Amniotic stem cell (primary cell): ENCODE results near the gene TRIM26.

Experiments
- DNase-seq: peaks from one replicate; lab custom pipeline; 2025; lab: John Stamatoyannopoulos, UW

TRIM26 gene

DNA sequence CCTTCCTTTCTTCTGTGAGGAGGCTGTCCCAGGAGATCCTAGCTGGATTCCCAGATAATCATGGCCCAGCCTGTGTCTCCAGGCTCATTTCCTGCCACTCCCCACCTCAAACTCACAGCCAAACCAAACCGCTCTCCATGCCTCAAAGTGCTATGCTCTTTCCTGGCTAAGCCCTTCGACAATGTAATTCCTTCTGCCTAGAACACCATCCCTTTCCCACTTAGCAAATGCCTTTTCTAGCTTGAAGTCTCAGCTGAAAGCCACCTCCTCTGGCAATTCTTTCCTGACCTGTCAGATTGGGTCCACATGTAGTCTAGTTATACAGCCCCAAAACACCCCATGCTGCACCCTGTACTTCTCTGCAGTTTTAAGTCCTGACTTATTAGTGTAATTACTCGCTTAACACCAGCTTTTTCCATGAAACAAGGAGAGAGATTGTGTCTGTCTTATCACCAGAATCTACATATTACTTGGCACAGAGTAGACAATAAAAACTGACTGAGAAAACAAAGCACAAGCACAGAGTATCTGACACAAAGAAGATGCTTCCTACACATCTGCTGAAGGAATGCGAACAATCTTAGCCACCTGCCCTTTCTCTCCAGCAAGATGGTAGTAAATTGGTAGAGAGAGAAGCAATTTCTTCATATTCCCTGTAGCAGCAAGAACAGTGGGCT is 5.4 kb downstream of the TRIM26 start:
- no peak for DNase-seq

DNA sequence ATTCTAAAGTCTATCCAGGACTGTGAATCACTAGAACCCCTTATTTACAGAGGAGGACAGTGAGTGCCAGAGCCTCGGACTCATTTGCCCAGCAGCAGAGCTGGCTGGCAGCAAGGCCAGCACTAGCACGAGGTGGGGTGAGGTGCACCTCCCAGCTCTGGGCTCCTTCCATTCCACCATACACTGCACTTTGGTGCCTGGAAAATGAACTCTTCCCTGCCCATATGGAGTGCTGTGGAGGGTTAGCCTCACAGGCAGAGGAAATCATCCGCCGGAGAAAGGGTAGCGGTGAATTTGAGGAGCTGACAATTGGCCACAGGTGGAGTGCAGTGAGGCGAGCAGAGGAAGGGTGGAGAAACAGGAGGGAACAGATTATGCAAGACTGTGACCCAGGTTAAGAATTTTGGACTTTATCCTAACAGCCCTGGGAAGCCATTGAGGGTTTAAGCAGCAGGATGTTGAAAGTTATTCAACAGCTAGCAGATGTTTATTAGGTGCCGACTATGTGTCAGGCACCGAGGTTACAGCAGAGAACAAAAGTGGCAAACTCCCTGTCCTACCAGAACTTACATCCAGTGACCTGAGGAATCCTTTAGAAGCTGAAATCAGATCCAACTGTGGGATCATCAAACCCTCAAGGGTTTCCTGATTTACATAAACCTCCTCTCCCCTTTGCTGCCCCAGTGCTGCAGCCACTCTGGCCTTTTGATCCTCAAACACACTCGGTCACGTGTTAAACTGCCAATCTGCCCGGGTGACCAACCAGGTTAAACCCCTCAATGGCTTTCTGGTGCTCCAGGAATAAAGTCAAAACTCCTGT is 6.2 kb downstream of the TRIM26 start:
- no peak for DNase-seq

DNA sequence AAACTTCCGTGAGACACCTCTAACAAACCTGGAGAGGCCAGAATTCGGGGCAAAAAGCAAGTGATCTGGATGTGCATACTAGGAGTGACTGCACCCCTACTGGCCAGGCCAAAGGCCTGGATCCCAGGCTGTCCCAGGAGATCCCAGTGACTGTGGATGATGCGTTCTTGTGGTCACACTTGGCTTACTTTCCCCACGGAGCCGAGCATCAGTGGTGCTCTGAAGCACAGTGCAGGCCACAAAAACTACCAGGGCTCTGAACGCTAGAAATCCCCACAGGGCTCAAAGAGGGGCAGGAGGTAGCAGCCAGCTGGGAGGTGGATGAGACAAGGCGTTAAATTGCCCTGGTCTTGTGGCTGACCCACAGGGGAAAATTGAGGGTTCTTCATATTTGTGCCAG is 7.1 kb downstream of the TRIM26 start:
- DNase-seq = no peak

DNA sequence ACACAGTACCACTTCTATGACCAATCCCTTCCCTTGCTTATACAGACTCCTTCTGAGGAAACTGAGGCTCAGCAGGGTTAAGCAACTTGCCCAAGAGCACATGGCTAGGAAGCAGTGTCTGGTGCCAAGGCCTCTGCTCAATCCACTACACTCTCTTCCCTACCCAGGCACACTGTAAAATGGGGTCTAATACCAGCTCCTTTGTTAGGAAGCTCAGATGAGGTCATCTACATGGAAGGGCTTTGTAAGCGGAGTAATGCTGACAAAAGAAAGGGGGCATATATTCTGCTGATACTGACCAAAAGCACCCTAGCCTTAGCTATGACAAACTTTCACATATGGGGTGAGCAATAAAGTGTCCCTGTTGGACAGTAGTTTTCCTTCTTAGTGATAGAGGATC is 9.1 kb downstream of the TRIM26 start:
- DNase-seq = no peak

- DNase-seq = no peak
Measured at GRCh38 chr6:30202366-30202765, 10.8 kb downstream of the TRIM26 start.

- DNase-seq = no peak
Measured at GRCh38 chr6:30200551-30201281, 12.5 kb downstream of the TRIM26 start.

DNA sequence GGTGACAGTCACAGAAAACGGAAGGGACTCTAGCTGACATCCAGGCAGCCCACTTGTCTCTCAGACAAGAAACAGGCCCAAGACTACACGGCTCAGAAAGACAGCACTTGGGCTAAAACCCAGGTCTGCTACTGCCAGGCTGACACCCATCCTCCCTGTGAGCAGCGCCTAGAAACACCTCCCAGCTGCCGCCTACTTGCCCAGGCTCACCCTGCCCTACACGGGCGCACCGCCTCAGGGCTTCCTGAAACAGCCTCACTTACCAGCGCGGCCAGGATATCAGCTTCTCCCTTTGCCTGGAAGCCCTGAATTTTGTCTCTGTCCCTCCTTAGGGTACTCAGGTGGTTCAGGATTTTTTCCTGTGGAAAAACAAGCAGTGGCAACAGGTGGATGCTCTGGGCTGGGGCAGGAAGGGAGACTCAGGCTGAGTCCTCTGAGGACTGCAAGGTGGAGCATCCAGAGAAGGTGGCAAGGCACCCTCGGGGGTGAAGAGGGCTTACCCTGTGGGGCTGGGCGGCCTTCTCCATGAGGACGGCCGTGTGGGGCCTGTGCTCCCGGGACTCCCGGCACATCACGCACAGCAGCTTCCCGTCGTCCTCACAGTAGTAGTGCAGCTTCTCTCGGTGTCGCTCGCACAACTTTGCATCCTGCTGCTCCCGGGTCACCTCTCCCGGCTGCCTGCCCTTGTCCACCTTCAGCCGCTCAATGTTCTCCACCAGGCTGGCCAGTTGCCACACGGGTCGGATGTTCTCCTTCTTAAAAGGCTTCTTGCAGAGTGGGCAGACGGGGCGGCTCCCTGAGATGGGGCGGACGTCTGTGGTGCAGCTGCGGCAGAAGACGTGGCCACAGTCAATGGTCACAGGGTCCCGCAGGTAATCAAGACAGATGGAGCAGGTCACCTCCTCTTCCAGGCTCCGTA is 14.8 kb downstream of the TRIM26 start:
- no peak for DNase-seq

DNA sequence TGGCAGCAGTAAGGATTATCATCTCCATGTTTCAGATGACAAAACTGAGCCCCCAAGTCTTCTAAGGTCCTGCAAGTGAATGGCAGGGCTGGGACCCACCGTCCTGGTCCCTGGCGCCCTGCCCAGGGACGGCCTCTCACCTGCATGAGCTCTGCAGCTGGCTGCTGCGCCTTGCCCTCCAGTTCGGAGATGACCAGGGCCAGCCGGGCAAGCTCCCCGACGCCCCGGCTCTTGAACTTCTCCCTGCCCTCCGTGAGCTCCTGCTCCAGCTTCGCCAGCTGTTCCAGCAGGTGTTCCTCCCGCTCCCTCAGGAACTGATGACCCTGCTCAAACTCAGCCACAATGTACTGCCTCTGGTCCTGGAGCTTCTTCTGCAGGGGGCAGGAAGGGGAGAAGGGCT is 16.8 kb downstream of the TRIM26 start:
- no peak for DNase-seq

DNA sequence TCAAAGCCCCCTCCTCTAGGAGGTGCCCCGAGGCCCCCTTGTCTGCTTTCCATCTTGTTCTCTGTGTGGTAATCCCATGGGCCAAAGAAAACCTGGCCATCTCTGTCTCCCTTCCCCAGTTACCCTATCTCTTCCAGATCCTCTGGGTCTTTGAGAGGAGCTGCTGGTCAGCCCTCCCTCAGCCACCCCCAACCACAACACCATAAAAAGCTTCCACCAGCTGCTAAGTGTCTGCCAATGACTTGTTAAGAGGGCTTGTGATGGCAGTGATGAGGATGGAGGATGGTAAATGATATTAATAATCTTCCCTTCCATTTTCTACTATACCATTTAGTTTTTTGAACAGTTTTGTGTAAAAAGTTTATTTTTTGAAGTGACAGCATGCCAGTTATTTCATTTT is 17.3 kb downstream of the TRIM26 start:
- no peak for DNase-seq

DNA sequence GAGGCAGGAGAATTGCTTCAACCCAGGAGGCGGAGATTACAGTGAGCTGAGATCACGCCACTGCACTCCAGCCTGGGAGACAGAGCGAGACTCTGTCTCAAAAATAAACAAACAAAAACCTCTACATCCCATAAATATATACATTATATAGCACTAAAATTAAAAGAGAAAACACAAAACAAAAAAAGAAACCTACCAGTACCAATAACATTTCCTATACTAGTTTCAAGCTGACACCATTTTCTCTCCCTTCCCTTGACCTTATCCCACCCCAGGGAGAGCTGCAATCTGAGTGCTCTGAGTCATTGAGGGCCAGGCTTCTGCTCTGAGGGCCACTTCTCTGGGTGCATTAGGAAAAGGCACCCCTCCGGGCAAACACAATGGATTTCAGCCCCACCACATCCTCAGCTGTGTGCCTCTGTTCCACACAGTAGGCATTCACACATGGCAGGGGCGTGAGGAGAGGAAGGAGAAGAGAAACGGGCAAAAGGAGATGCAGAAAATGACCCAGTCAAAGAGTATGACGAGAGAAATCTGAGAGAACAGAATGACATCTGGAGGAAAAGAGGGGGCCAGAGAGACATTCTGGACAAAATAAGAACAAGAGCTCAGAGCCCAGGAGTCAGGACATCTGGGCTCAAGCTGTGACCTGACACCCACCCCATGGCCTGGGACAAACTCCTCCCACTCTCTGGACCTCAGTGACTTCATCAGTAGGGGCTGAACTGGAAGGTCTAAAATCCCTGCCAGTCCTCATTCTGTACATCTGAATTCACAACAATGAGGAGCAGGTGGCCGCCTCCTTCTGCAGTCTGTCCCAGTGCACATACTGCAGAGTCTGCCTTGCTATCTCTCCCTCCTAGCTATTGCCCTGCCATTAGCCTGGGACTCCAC is 18.2 kb downstream of the TRIM26 start:
- no peak for DNase-seq

DNA sequence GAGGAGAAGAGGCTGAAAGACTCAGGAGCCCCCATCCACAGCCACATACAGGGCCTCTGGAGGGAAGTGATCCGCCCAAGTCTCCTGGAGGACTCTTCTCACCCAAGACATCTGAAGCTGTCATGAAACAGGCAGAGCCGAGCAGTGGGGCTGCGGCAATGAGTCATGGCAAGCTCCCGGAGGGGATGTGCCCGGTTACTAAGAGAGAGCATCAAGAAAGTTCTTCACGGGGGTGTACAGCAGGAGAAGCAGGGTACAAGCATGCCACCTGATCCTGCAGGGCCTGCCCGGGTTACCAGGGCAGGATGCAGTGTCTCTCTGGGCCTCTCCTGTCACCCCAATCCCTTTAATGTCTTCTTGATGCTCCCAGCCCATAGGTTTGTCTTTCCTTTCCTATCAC is 21.1 kb downstream of the TRIM26 start:
- no peak for DNase-seq

DNA sequence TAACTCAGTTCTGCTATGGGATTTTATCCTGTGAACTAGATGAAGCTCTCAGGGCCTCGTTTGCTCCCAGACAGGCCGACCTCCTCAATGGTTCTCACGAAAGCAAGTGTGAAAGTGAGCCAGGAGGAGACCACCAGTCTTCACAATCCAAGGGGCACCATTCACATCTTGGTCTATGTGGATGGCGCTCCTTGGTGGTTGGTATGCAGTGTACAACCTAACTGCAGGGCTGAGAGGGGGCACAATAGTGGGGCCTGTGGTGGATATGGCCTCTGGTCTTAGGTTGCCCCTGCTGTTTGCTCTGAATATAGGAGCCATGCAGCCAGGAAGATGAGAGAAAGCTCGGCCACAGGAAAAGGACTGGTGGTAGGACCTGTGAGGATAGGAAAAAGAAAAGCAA is 24.7 kb downstream of the TRIM26 start:
- DNase-seq = no peak

GRCh38 chr6:30185846-30186484 is 27.2 kb downstream of the TRIM26 start:
- no peak for DNase-seq

DNA sequence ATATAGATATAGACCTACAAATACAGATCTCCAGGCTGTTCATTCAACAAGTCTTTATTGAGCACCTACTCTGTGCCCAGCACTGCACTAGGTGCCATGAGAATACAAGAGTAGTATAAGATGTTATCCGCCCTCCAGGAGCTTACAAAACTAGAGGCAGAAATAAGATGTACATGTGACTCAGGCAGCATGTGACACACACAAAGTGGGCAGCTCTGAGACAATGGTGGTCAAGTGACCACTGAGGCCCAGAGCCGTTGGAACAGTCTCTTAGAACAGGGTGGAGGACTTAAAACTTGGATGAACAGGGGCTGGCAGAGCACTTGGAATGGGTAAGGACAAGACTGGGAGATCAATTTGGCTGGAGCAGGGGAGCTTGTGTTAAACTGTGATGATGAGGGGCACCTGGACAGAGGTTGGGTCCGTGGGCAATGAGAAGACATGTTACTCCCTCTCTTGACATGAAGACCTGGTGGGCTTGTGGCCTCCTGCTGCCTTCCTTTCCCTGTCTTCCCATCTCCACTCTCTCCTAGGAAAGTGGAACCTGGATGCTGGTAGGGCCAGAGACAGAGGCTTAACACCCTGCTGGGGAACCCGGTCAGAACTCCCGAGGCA is 28.7 kb downstream of the TRIM26 start:
- DNase-seq = no peak

GRCh38 chr6:30180145-30180544 is 33.1 kb downstream of the TRIM26 start:
- DNase-seq = no peak

GRCh38 chr6:30178837-30179236 is 34.4 kb downstream of the TRIM26 start:
- DNase-seq = no peak

DNA sequence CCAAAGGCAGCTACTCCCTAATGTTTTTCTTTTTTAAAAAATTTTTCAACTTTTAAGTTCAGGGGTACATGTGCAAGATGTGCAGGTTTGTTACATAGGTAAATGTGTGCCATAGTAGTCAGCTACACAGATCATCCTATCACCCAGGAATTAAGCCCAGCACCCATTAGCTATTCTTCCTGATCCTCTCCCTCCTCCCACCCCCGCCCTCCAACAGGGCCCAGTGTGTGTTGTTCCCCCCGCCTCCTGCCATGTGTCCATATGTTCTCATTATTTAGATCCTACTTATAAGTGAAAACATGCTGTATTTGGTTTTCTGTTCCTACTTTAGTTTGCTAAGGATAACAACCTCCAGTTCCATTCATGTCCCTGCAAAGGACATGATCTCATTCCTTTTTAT is 37.4 kb downstream of the TRIM26 start:
- DNase-seq = no peak

DNA sequence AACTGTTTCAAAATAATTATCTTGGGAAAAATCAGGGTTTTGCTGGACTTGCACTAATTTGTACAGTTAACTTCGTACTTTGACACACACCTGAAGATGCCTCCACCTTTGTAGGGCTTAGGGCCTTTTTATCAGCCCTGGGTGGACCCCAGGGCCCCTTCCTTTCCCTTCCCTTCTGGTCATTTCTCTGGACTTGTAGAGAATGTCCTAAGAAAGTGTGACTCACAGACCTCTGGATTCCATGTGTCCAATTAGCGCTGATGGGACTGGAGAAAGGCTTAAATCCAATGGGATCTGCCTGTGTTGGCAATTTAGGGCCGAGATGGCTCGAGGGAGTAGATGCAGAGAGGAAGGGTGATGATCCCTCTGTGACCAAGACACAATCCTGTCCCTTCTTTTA is 40.5 kb downstream of the TRIM26 start:
- DNase-seq = no peak

DNA sequence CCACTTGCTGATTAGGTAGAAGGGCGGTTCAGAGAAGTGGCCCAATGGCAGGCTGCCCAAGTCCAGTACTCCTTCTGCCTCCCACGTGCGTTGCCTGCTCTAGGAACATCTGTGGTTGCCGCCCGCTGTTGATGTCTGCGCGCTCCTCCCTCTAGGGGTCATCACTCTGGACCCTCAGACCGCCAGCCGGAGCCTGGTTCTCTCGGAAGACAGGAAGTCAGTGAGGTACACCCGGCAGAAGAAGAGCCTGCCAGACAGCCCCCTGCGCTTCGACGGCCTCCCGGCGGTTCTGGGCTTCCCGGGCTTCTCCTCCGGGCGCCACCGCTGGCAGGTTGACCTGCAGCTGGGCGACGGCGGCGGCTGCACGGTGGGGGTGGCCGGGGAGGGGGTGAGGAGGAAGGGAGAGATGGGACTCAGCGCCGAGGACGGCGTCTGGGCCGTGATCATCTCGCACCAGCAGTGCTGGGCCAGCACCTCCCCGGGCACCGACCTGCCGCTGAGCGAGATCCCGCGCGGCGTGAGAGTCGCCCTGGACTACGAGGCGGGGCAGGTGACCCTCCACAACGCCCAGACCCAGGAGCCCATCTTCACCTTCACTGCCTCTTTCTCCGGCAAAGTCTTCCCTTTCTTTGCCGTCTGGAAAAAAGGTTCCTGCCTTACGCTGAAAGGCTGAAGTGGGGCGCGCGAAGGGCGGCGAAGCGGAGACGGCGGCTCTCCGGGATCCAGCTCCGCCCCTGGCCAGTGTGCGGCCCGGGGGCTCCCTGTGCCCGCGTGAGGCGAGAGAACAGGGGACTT is 41.3 kb downstream of the TRIM26 start:
- DNase-seq = no peak
